Suprapubic skin (tissue), 4 donors: ENCODE data around the gene MCTS1. TPM values are rescaled to one million over a fixed set of nuclear protein-coding genes. Genes with fewer than 3 reads are reported as not detected.
"Not testable (repeated sequence)": the region's sequence is repeated elsewhere in the genome, so short reads cannot be mapped to it uniquely, and the experiment has no call there.

Experiments used
- DNase-seq, 2 donors: peaks; one replicate each; pipeline ENCODE4 v3.0.0-alpha.2; 2019; ENCODE audit warnings: low spot score in 2 of 2
- H3K27ac ChIP-seq: fragments of 200-600 bp; sonication (generic); one replicate; pipeline ENCODE4 v1.5.1; 2019
- H3K27me3 ChIP-seq: fragments of 200-600 bp; sonication (generic); one replicate; pipeline ENCODE4 v1.5.1; 2019
- H3K36me3 ChIP-seq: fragments of 200-600 bp; sonication (generic); one replicate; pipeline ENCODE4 v1.5.1; 2019
- H3K4me1 ChIP-seq: fragments of 200-600 bp; sonication (generic); one replicate; pipeline ENCODE4 v1.5.1; 2019
- H3K4me3 ChIP-seq: fragments of 200-600 bp; sonication (generic); one replicate; pipeline ENCODE4 v1.5.1; 2019; ENCODE audit warnings: mild to moderate bottlenecking
- H3K9me3 ChIP-seq: fragments of 200-600 bp; sonication (generic); one replicate; pipeline ENCODE4 v1.5.1; 2019
- CTCF ChIP-seq, 2 donors: fragments of 200-600 bp in 1 of 2; fragments of 450-650 bp in 1 of 2; sonication (generic) in 1 of 2; IDR thresholded peaks; one replicate each; pipeline ENCODE4 v1.5.1; 2016 to 2019; ENCODE audit warnings: antibody characterized with exemption in 2 of 2, mild to moderate bottlenecking in 1 of 2, moderate library complexity in 1 of 2
- EP300 ChIP-seq: sonication (generic); formaldehyde crosslinking; IDR thresholded peaks from one replicate; pipeline ENCODE4 v1.6.1; 2017; ENCODE audit warnings: antibody characterized with exemption
- POLR2A ChIP-seq, 2 donors: fragments of 450-650 bp; IDR thresholded peaks; one replicate each; pipeline ENCODE4 v1.6.1; 2017; ENCODE audit warnings: antibody characterized with exemption in 2 of 2, mild to moderate bottlenecking in 2 of 2, moderate library complexity in 2 of 2
- POLR2AphosphoS5 ChIP-seq, 3 donors: sonication (generic); formaldehyde crosslinking; IDR thresholded peaks; one replicate each; pipeline ENCODE4 v1.6.1; 2017; ENCODE audit warnings: antibody characterized with exemption in 3 of 3
- WGBS: methylation state at CpG from one replicate; pipeline ENCODE4 v1.1.5; 2018; 5-methylcytosine and 5-hydroxymethylcytosine counted together
- total RNA-seq, 4 donors: library from RNA; depleted of rRNA; stranded (reverse); fragments of >200 nt; gene quantifications; one replicate each; pipeline ENCODE4 v1.1.0, GENCODE V29; 2016

The MCTS1 gene
- total RNA-seq, 4 donors from 2014 or later: 17.6 to 25.7 (median 21.5) TPM

DNA sequence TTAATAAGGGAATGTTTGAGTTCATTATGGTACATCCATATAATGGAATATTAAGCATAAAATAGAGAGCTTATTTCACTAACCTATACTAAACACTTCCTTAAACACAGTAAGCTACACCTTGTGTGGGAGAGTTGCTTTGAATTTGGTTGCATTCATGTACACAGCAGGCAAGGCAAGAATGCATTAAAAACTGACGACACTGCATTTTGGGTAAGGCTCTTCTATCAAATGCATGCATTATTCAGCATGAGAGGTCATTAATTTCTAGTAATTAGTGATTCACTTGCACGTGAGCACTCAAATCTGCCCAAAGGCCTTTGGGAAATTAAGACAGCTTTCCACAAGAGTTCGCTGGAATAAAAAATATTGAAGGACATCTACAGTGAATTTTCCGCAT is 34.7 kb downstream of the MCTS1 start:
- DNase-seq: no peak
- Histone ChIP-seq H3K9me3 (no peaks in the 10 kb centered on the region), H3K27me3 (no peaks in the 10 kb centered on the region), H3K36me3 (no peaks in the 10 kb centered on the region), H3K27ac (no peak overlapping the region), H3K4me3 (no peak overlapping the region), H3K4me1 (no peaks in the 10 kb centered on the region)
- TF ChIP-seq EP300 (no peak), POLR2A (IDR thresholded peaks at IDR 0.05) (no peak), CTCF (IDR thresholded peaks at IDR 0.05) (no peak), POLR2AphosphoS5 (IDR thresholded peaks at IDR 0.05) (no peak)
- 75% methylated on average over 4 of the region's 4 CpGs for WGBS

DNA sequence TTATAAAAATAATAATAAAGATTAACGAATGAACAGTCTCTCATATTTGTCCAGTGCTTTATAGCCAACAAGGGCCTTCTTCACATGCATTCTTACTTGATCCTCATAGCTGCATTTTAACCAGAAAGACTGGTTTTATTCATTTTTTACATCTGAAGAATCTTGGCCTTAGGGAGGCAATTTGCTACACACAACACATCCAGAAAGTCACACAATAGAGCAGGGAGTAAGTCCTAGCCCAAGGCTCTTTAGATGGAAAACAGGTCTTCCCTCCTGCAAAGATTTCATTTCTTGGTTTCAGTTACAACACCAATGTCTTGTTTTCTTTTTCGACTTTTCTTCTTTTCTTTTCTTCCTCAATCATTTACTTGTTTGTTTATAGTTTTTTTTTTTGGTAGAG is 39.0 kb downstream of the MCTS1 start:
- H3K27me3 ChIP-seq: no peaks in the 10 kb centered on the region
- no peaks in the 10 kb centered on the region for H3K9me3 ChIP-seq
- H3K4me3 ChIP-seq: no peak overlapping the region
- DNase-seq: no peak
- H3K4me1 ChIP-seq: no peaks in the 10 kb centered on the region
- 73% methylated on average over 2 of the region's 2 CpGs for WGBS
- no peak for TF ChIP-seq POLR2AphosphoS5 (IDR thresholded peaks at IDR 0.05)
- TF ChIP-seq CTCF (IDR thresholded peaks at IDR 0.05): no peak
- no peak for TF ChIP-seq POLR2A (IDR thresholded peaks at IDR 0.05)
- no peak for TF ChIP-seq EP300
- no peak overlapping the region for H3K27ac ChIP-seq
- H3K36me3 ChIP-seq: no peaks in the 10 kb centered on the region

DNA sequence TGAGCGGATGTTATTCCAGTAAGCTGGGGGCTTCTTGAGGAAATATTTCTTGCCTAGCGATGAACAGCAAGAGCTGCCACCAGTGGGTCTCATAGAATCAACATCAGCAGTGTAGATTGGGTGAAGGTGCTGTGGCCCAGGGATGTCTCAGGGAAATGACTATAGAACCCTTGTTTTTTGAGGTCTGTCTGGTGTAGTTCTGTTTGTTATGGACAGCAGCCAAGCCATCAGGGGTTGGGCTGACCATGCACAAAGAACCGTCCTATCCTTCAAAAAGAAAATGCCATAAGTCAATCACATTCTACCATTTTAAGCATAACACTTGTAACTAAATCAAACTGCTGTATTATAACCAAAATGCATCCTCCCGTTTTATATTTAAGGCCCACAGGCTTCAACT is 43.2 kb downstream of the MCTS1 start:
- no peaks in the 10 kb centered on the region for H3K9me3 ChIP-seq
- no peaks in the 10 kb centered on the region for H3K36me3 ChIP-seq
- no peak for DNase-seq
- H3K27ac ChIP-seq: no peak overlapping the region
- H3K27me3 ChIP-seq: no peaks in the 10 kb centered on the region
- no peaks in the 10 kb centered on the region for H3K4me1 ChIP-seq
- 70% methylated on average over 4 of the region's 4 CpGs for WGBS
- no peak overlapping the region for H3K4me3 ChIP-seq
- TF ChIP-seq POLR2A (IDR thresholded peaks at IDR 0.05): no peak
- no peak for TF ChIP-seq CTCF (IDR thresholded peaks at IDR 0.05)
- no peak for TF ChIP-seq POLR2AphosphoS5 (IDR thresholded peaks at IDR 0.05)
- no peak for TF ChIP-seq EP300

DNA sequence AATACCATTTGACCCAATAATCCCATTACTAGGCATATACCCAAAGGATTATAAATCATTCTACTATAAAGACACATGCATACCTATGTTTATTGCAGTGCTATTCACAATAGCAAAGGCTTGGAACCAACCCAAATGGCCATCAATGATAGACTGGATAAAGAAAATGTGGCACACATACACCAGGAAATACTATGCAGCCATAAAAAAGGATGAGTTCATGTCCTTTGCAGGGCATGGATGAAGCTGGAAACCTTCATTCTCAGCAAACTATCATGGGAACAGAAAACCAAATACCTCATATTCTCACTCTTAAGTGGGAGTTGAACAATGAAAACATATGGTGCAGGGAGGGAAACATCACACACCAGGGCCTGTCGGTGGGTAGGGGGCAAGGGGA is 48.4 kb downstream of the MCTS1 start:
- not testable (repeated sequence) for H3K27ac ChIP-seq, H3K4me3 ChIP-seq, H3K36me3 ChIP-seq, H3K9me3 ChIP-seq, H3K4me1 ChIP-seq, DNase-seq, H3K27me3 ChIP-seq
- 64% methylated on average over 1 of the region's 1 CpG for WGBS

DNA sequence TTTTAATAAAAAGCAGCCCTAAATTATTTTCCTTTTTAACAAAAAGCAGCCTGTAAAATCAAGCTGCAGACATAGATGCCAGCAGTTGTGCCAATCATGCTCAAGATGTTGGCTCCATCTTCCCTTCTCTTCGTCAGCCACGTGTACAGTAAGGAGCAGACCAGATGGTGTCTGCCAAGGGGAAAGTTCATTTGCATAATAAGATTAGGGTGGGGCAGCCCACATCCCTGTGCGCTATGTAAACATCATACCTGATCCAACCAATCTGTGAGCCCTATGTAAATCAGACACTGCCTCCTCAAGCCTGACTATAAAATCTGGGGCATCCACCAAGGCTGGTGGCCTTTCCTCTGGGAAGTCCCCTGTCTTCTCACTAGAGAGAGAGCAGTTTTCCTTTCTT is 49.1 kb downstream of the MCTS1 start:
- no peak for DNase-seq
- Histone ChIP-seq H3K9me3 (no peaks in the 10 kb centered on the region), H3K27me3 (no peaks in the 10 kb centered on the region), H3K36me3 (no peaks in the 10 kb centered on the region), H3K4me1 (no peaks in the 10 kb centered on the region), H3K4me3 (no peak overlapping the region), H3K27ac (no peak overlapping the region)
- WGBS: 28% methylated on average over 3 of the region's 3 CpGs
- TF ChIP-seq EP300 (no peak), POLR2A (IDR thresholded peaks at IDR 0.05) (no peak), POLR2AphosphoS5 (IDR thresholded peaks at IDR 0.05) (no peak), CTCF (IDR thresholded peaks at IDR 0.05) (no peak)

DNA sequence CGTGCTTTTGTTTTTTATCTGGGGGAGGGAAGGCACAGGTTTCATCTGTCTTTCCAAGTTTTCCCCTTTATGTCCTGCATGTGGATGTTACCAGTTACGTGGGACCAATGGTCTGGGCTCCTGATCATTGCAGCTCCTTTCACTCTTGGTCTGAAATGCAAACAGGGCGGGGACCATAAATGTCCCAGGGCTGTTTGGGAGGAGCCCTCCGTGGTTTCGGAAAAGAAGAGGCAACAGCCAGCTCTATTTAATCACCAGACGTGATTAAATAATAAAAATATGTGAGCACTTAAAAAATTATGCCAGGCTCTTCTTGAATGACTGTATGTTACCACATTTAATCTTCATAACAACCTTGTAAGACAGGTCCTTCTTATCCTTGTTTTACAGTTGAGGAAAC is 56.7 kb downstream of the MCTS1 start:
- Histone ChIP-seq H3K4me3 (no peak overlapping the region), H3K36me3 (no peaks in the 10 kb centered on the region), H3K27me3 (no peaks in the 10 kb centered on the region), H3K9me3 (no peaks in the 10 kb centered on the region), H3K4me1 (peaks cover 3% of the 10 kb centered on the region), H3K27ac (no peak overlapping the region)
- WGBS: 32% methylated on average over 6 of the region's 6 CpGs
- TF ChIP-seq CTCF (IDR thresholded peaks at IDR 0.05) (no peak), EP300 (no peak)
- DNase-seq: no peak
